RWPE2 (cell line): Measurements from ENCODE around the gene FGG.

Experiments used
- ATAC-seq: fragments of 200-7000 bp; cut with Tn5 transposase; 3 replicates; pipeline ENCODE4 v1.9.1; 2021; ENCODE audit warnings: low read depth
- DNase-seq: peaks from one replicate; pipeline ENCODE4 v3.0.0-alpha.2; 2020; ENCODE audit warnings: low spot score
- H3K27ac ChIP-seq: fragments of 450-650 bp; 2 replicates; pipeline ENCODE4 v1.5.1; 2017; ENCODE audit warnings: mild to moderate bottlenecking; ENCODE audit not compliant: poor library complexity, severe bottlenecking
- H3K27me3 ChIP-seq: fragments of 250-450 bp; sonication (Bioruptor Pico); 2 replicates; pipeline ENCODE4 v1.5.1; 2021; ENCODE audit warnings: mild to moderate bottlenecking, moderate library complexity; ENCODE audit not compliant: insufficient read depth, poor library complexity, severe bottlenecking
- H3K36me3 ChIP-seq: fragments of 250-450 bp; sonication (Bioruptor Pico); 2 replicates; pipeline ENCODE4 v1.5.1; 2020; ENCODE audit warnings: low read depth, mild to moderate bottlenecking, moderate library complexity
- H3K4me1 ChIP-seq: fragments of 250-450 bp; sonication (Bioruptor Pico); 2 replicates; pipeline ENCODE4 v1.5.1; 2021; ENCODE audit warnings: mild to moderate bottlenecking, moderate library complexity; ENCODE audit not compliant: insufficient read depth, poor library complexity, severe bottlenecking
- H3K4me3 ChIP-seq: fragments of 250-450 bp; sonication (Bioruptor Pico); 2 replicates; pipeline ENCODE4 v1.5.1; 2021; ENCODE audit warnings: mild to moderate bottlenecking, moderate library complexity; ENCODE audit not compliant: severe bottlenecking
- H3K9me3 ChIP-seq: fragments of 250-450 bp; sonication (Bioruptor Pico); 2 replicates; pipeline ENCODE4 v1.5.1; 2021; ENCODE audit warnings: mild to moderate bottlenecking, moderate library complexity; ENCODE audit not compliant: severe bottlenecking
- TF ChIP-seq, protein P1 (sequence below): fragments of 450-650 bp; IDR thresholded peaks from one replicate; pipeline ENCODE4 v1.5.1; 2017; ENCODE audit warnings: mild to moderate bottlenecking, moderate library complexity; ENCODE audit not compliant: poor library complexity, severe bottlenecking

Gene FGG

DNA sequence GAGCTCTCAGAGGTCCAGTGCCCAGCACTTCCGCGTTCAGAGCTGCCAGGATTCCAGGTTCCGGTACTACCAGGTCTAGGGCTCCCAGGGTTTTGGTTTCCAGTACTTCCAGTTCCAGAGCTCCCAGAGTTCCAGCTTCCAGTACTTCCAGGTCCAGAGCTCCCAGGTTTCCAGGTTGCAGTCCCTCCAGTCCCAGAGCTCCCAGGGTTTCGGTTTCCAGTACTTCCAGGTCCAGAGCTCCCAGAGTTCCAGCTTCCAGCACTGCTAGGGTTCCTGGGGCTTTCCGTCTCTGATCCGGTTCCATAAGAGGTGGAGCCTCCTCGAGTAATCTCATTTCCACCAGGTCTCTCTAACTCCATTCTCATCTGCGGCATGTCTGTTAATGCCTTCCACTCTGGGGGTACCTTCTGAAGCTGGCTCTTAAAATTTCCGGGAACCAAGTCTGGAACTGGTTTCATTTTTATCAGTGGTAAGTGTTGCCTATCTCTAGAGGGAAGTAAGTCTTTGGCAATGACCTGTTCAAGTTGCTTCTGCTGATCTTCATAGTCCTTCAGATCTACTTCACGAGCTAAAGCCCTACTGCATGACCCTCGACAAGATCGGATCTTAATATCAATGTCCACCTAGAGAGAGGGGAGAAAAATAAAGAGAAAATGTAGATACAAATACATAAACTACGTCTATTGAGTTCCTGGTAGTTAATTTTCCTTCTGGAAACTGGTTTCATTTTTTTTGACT is 26.0 kb downstream of the FGG start:
- no peaks in the 10 kb centered on the region for H3K9me3 ChIP-seq
- no peak for ATAC-seq
- H3K4me3 ChIP-seq = no peak overlapping the region
- no peak for DNase-seq
- H3K27ac ChIP-seq = no peak overlapping the region
- H3K36me3 ChIP-seq = no peaks in the 10 kb centered on the region
- no peaks in the 10 kb centered on the region for H3K4me1 ChIP-seq
- H3K27me3 ChIP-seq = no peaks in the 10 kb centered on the region
- TF ChIP-seq, protein P1, sequence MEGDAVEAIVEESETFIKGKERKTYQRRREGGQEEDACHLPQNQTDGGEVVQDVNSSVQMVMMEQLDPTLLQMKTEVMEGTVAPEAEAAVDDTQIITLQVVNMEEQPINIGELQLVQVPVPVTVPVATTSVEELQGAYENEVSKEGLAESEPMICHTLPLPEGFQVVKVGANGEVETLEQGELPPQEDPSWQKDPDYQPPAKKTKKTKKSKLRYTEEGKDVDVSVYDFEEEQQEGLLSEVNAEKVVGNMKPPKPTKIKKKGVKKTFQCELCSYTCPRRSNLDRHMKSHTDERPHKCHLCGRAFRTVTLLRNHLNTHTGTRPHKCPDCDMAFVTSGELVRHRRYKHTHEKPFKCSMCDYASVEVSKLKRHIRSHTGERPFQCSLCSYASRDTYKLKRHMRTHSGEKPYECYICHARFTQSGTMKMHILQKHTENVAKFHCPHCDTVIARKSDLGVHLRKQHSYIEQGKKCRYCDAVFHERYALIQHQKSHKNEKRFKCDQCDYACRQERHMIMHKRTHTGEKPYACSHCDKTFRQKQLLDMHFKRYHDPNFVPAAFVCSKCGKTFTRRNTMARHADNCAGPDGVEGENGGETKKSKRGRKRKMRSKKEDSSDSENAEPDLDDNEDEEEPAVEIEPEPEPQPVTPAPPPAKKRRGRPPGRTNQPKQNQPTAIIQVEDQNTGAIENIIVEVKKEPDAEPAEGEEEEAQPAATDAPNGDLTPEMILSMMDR = no peak

DNA sequence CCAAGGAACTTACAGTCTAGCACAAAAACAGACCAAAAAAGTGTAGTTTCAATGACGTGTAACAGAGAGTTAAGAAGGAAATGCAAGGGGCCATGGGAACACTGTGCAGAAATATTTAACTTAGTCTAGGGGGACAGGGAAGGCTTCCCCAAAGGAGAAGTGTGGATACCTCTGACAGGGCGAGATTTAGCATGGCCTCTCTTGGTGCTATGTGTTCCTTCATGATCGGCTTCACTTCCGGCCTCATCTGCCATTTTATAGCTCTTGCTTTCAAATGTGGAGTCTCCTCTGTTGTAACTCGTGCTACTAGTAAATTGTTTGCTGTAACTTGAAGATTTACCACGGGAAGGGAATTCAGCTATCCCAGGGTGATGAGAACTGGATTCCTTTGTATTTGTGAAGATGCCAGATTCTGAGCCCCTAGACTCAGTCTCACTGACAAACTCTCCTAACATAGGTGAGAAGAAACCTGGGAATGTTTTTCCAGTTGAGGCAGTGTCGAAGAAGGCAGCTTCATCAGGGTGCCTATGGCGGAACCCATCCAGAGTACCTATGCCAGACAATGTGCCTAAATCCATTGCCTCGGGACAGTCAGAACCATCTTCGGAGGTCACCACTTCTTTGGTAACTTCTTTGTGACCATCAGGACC is 27.0 kb downstream of the FGG start:
- DNase-seq (no peak), ATAC-seq (no peak)
- Histone ChIP-seq H3K36me3 (no peaks in the 10 kb centered on the region), H3K4me1 (no peaks in the 10 kb centered on the region), H3K27me3 (no peaks in the 10 kb centered on the region), H3K9me3 (no peaks in the 10 kb centered on the region), H3K27ac (no peak overlapping the region), H3K4me3 (no peak overlapping the region)
- TF ChIP-seq, protein P1 = no peak

DNA sequence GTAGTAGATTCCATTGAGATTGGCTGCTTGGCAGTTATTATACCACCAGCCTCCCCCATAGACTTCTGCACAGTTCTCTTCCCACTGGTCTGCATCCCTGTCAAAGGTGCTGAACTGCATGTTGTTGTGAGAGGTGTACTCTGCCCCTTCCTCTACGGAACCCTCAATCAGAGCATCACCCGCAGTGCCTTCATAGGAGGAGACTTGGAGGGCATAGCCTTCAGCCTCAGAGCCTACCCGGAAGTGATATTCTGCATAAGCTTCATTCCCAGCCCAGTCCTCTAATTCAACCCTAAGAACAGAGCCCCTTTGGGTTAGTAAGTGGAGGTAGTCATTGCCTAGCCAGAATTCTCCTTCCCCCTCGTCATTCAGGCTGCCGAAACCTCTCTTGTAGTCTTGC is 28.2 kb downstream of the FGG start:
- Histone ChIP-seq H3K27me3 (no peaks in the 10 kb centered on the region), H3K4me3 (no peak overlapping the region), H3K36me3 (no peaks in the 10 kb centered on the region), H3K9me3 (no peaks in the 10 kb centered on the region), H3K4me1 (no peaks in the 10 kb centered on the region), H3K27ac (no peak overlapping the region)
- ATAC-seq = no peak
- TF ChIP-seq, protein P1 = no peak
- no peak for DNase-seq

DNA sequence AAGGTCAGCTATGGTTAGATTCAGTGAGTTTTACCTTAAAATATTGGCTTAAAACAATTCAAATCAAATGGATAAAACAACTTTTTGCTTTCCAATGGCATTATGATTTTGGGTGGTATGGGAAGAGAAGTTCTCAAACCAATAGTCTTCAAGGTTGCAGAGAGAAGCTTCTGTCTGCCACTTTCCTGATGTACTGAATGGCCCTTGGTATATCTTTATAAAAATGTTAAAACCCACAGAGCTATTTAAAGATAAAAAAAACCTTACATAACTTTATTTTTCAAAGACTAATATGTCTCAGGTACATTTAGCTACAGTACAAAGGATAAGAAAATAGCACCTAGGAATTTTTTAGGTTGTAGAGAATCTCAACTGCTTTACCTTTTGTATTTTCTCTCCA is 28.8 kb downstream of the FGG start:
- Histone ChIP-seq H3K27me3 (no peaks in the 10 kb centered on the region), H3K4me1 (no peaks in the 10 kb centered on the region), H3K9me3 (no peaks in the 10 kb centered on the region), H3K36me3 (no peaks in the 10 kb centered on the region), H3K4me3 (no peak overlapping the region), H3K27ac (no peak overlapping the region)
- DNase-seq (no peak), ATAC-seq (no peak)
- TF ChIP-seq, protein P1 = no peak

GRCh38 chr4:154583230-154583629 is 29.2 kb downstream of the FGG start:
- H3K27ac ChIP-seq = no peak overlapping the region
- ATAC-seq (no peak), DNase-seq (no peak)
- TF ChIP-seq, protein P1 = no peak
- H3K36me3 ChIP-seq = no peaks in the 10 kb centered on the region
- no peak overlapping the region for H3K4me3 ChIP-seq
- H3K27me3 ChIP-seq = no peaks in the 10 kb centered on the region
- H3K4me1 ChIP-seq = peaks cover 2% of the 10 kb centered on the region
- H3K9me3 ChIP-seq = no peaks in the 10 kb centered on the region
